Rectal smooth muscle tissue (tissue), 1 donor: ENCODE measurements around the gene HAGHL.

ENCODE experiments used
- H3K27ac ChIP-seq: one replicate; pipeline ENCODE4 v1.7.0; 2013; ENCODE audit warnings: low read depth, low read length, inconsistent platforms
- H3K27me3 ChIP-seq: one replicate; pipeline ENCODE4 v1.7.0; 2013; ENCODE audit warnings: low read length; ENCODE audit not compliant: control insufficient read depth, insufficient read depth
- H3K36me3 ChIP-seq: one replicate; pipeline ENCODE4 v1.7.0; 2013; ENCODE audit warnings: low read length; ENCODE audit not compliant: control insufficient read depth, insufficient read depth
- H3K4me1 ChIP-seq: one replicate; pipeline ENCODE4 v1.7.0; 2013; ENCODE audit warnings: low read length; ENCODE audit not compliant: control insufficient read depth, insufficient read depth
- H3K4me3 ChIP-seq: one replicate; pipeline ENCODE4 v1.7.0; 2013; ENCODE audit warnings: low read length
- H3K9ac ChIP-seq: one replicate; pipeline ENCODE4 v1.7.0; 2013; ENCODE audit warnings: low read length

Gene HAGHL

GRCh38 chr16:722835-723633 lies 3.9 kb upstream of the HAGHL start:
- peaks cover 8% of the 10 kb centered on the region for H3K4me1 ChIP-seq
- no peak overlapping the region for H3K4me3 ChIP-seq
- no peak overlapping the region for H3K27ac ChIP-seq
- peaks cover 17% of the 10 kb centered on the region for H3K27me3 ChIP-seq
- H3K9ac ChIP-seq = no peak overlapping the region
- H3K36me3 ChIP-seq = no peaks in the 10 kb centered on the region

GRCh38 chr16:723695-724094 lies 3.2 kb upstream of the HAGHL start:
- H3K9ac ChIP-seq = no peak overlapping the region
- peaks cover 17% of the 10 kb centered on the region for H3K27me3 ChIP-seq
- H3K4me3 ChIP-seq = no peak overlapping the region
- no peak overlapping the region for H3K27ac ChIP-seq
- no peaks in the 10 kb centered on the region for H3K36me3 ChIP-seq
- H3K4me1 ChIP-seq = peaks cover 8% of the 10 kb centered on the region

GRCh38 chr16:724188-725040 lies 2.5 kb upstream of the HAGHL start:
- H3K4me3 ChIP-seq = no peak overlapping the region
- peaks cover 8% of the 10 kb centered on the region for H3K4me1 ChIP-seq
- no peak overlapping the region for H3K27ac ChIP-seq
- no peaks in the 10 kb centered on the region for H3K36me3 ChIP-seq
- H3K27me3 ChIP-seq = peaks cover 17% of the 10 kb centered on the region
- no peak overlapping the region for H3K9ac ChIP-seq

DNA sequence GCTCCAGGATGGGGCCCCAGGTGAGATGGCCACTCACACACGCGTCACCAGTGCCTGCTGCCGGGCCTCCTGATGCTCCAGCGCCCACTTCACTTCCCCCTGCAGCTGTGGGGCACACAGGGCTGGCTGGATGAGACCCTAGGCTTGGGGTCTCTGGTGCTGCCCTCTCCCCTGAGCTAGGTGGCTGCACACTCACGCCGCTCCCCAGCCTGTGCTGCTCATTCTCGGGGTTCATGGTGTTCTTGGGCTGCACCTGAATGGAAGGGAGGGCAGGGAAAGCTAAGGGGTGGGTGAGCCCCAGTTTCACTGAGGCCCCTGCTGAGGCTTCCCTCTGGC lies 1.9 kb upstream of the HAGHL start:
- Histone ChIP-seq H3K4me1 (peaks cover 4% of the 10 kb centered on the region), H3K36me3 (no peaks in the 10 kb centered on the region), H3K27me3 (peaks cover 17% of the 10 kb centered on the region), H3K9ac (no peak overlapping the region), H3K4me3 (no peak overlapping the region), H3K27ac (no peak overlapping the region)

GRCh38 chr16:725463-726187 lies 1.3 kb upstream of the HAGHL start:
- Histone ChIP-seq H3K27me3 (peaks cover 17% of the 10 kb centered on the region), H3K4me3 (peak overlapping the region; percentile 40), H3K4me1 (no peaks in the 10 kb centered on the region), H3K36me3 (no peaks in the 10 kb centered on the region), H3K9ac (no peak overlapping the region), H3K27ac (no peak overlapping the region)

GRCh38 chr16:726188-726437 lies 793 bp upstream of the HAGHL start:
- Histone ChIP-seq H3K4me1 (no peaks in the 10 kb centered on the region), H3K27me3 (peaks cover 17% of the 10 kb centered on the region), H3K27ac (no peak overlapping the region), H3K36me3 (no peaks in the 10 kb centered on the region), H3K4me3 (peak overlapping the region; percentile 40), H3K9ac (no peak overlapping the region)

- Histone ChIP-seq H3K4me3 (peak overlapping the region; percentile 59), H3K36me3 (no peaks in the 10 kb centered on the region), H3K27me3 (peaks cover 17% of the 10 kb centered on the region), H3K4me1 (no peaks in the 10 kb centered on the region), H3K9ac (no peak overlapping the region), H3K27ac (no peak overlapping the region)
Observed at GRCh38 chr16:727291-727977, 528 bp downstream of the HAGHL start.

GRCh38 chr16:728131-728889 lies 1.4 kb downstream of the HAGHL start:
- Histone ChIP-seq H3K36me3 (peaks cover 4% of the 10 kb centered on the region), H3K4me3 (peak overlapping the region; percentile 59), H3K27me3 (peaks cover 17% of the 10 kb centered on the region), H3K4me1 (no peaks in the 10 kb centered on the region), H3K27ac (no peak overlapping the region), H3K9ac (no peak overlapping the region)

GRCh38 chr16:728890-729744 lies 2.2 kb downstream of the HAGHL start:
- H3K27me3 ChIP-seq = peaks cover 17% of the 10 kb centered on the region
- no peak overlapping the region for H3K4me3 ChIP-seq
- peaks cover 9% of the 10 kb centered on the region for H3K36me3 ChIP-seq
- no peak overlapping the region for H3K27ac ChIP-seq
- H3K4me1 ChIP-seq = no peaks in the 10 kb centered on the region
- H3K9ac ChIP-seq = no peak overlapping the region

DNA sequence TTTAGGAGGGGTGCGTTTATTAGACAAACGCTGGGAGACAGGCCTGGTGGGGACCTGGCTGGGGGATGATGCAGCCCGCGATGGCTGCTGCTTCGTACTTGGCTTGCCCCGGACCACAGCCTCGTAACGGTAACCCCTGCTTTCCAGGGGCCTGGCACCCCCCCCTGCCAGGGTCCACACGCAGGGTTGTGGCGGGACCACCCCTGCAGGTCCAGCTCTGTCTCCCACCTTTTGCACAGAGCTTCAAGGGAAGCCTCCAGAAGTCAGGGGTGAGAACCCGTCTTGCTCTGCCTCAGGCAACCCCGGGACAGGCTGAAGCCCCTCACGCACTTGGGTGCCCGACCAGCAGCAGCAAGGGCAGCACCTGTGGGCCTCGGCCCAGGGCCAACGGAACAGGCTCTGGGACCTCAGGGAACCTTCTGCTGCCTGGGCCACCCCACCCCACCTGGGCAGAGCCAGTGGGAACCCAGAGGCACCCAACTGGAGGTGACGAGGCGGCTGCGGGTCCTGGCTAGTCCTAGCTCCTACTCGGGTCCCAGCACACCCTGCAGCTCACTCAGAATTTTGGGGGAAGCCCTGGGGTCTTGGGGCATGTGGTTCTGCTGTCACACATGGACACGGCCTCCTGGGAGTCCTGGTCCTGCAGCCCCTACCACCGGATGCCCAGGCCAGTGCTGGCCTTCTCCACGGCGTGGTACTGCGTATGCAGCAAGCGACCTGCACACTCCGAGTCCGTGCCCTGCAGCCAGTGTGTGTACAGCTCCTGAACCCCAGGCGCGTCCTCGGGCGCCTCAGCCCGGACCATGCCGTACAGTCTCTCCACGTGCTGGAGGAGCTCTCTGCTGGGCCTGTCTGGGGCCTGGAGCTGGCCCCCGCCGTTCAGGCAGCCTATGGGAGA lies 3.1 kb downstream of the HAGHL start:
- Histone ChIP-seq H3K36me3 (peaks cover 14% of the 10 kb centered on the region), H3K9ac (no peak overlapping the region), H3K4me1 (no peaks in the 10 kb centered on the region), H3K27me3 (peaks cover 17% of the 10 kb centered on the region), H3K27ac (no peak overlapping the region), H3K4me3 (no peak overlapping the region)
